OCI-LY3 (cell line): ENCODE results near the gene EGFLAM.

Experiments
- H2AFZ ChIP-seq: fragments of 200-600, 300-600 bp; shearing (Covaris generic); 2 replicates; pipeline ENCODE4 v1.6.0; 2014; ENCODE audit warnings: antibody characterized with exemption, low read depth, low read length
- H3K27ac ChIP-seq: fragments of 200-600, 300-600 bp; sonication (generic); 2 replicates; pipeline ENCODE4 v1.5.1; 2014; ENCODE audit warnings: mild to moderate bottlenecking, low read length, moderate library complexity, mixed read lengths
- H3K27me3 ChIP-seq: fragments of 200-600, 300-600 bp; sonication (generic); 2 replicates; pipeline ENCODE4 v1.6.1; 2014; ENCODE audit warnings: low read depth, low read length, mixed read lengths
- H3K36me3 ChIP-seq: fragments of 200-600, 300-600 bp; sonication (generic); replicated peaks from 2 replicates; pipeline ENCODE3; 2014; ENCODE audit warnings: low read depth, low read length, mixed read lengths
- H3K4me1 ChIP-seq: fragments of 300-600, 200-600 bp; sonication (generic); 2 replicates; pipeline ENCODE4 v1.6.1; 2014; ENCODE audit warnings: low read length, mixed read lengths
- H3K4me2 ChIP-seq: fragments of 200-600, 300-600 bp; sonication (generic); 2 replicates; pipeline ENCODE4 v1.6.1; 2014; ENCODE audit warnings: low read length, mixed read lengths
- H3K4me3 ChIP-seq: fragments of 300-600, 200-600 bp; sonication (generic); 2 replicates; pipeline ENCODE4 v1.5.1; 2014; ENCODE audit warnings: antibody characterized with exemption, mild to moderate bottlenecking, low read length, moderate library complexity
- H3K79me2 ChIP-seq: fragments of 300-600, 200-600 bp; shearing (Covaris generic); 2 replicates; pipeline ENCODE4 v1.6.1; 2014; ENCODE audit warnings: mild to moderate bottlenecking, low read length, mixed read lengths
- H3K9ac ChIP-seq: fragments of 300-600, 200-600 bp; shearing (Covaris generic); 2 replicates; pipeline ENCODE4 v1.6.0; 2014; ENCODE audit warnings: mild to moderate bottlenecking, low read length, moderate library complexity
- H3K9me3 ChIP-seq: fragments of 200-600, 300-600 bp; shearing (Covaris generic); 2 replicates; pipeline ENCODE4 v1.6.1; 2014; ENCODE audit warnings: low read length, mixed read lengths; ENCODE audit not compliant: insufficient read depth
- H4K20me1 ChIP-seq: fragments of 200-600, 300-600 bp; sonication (generic); 2 replicates; pipeline ENCODE4 v1.6.1; 2016; ENCODE audit warnings: low read length, mixed read lengths; ENCODE audit not compliant: insufficient read depth
- EZH2phosphoT487 ChIP-seq: fragments of 200-600 bp; shearing (Covaris generic); IDR thresholded peaks from 2 replicates; pipeline ENCODE4 v1.6.1; 2018; ENCODE audit warnings: antibody characterized with exemption, mixed run types, low read depth
- TF ChIP-seq, protein P1 (sequence below): fragments of 200-600, 300-600 bp; sonication (generic); IDR thresholded peaks from 2 replicates; pipeline ENCODE4 v1.5.1; 2014; ENCODE audit warnings: antibody characterized with exemption, low read length, low read depth

Gene EGFLAM

DNA sequence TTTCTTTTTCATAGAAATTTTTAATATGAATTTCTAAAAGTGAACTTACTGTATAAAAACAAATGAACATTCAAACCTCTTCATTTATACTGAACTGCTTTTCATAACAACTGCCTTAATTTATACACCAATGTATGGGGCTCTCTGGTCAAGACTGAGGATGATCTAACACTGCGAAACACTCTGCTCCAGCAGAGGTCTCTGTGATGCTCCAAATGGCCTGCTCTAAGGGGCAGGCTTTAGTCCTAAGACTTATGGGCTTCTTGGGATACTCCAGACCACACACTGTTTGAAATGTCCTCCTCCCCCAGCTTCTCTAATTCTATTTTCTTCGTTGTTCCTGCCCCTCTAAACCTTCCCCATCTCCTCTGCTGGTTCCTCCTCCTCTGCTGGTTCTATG lies 239.6 kb downstream of the EGFLAM start:
- Histone ChIP-seq H3K27me3 (peaks cover 4% of the 10 kb centered on the region; the same call in 1 of the 2 replicates), H4K20me1 (no peaks in the 10 kb centered on the region), H3K79me2 (no peaks in the 10 kb centered on the region), H2AFZ (no peak overlapping the region), H3K9me3 (no peaks in the 10 kb centered on the region), H3K4me1 (no peaks in the 10 kb centered on the region), H3K36me3 (no peaks in the 10 kb centered on the region), H3K9ac (no peak overlapping the region), H3K27ac (no peak overlapping the region), H3K4me3 (no peak overlapping the region), H3K4me2 (no peak overlapping the region)
- TF ChIP-seq, protein P1, sequence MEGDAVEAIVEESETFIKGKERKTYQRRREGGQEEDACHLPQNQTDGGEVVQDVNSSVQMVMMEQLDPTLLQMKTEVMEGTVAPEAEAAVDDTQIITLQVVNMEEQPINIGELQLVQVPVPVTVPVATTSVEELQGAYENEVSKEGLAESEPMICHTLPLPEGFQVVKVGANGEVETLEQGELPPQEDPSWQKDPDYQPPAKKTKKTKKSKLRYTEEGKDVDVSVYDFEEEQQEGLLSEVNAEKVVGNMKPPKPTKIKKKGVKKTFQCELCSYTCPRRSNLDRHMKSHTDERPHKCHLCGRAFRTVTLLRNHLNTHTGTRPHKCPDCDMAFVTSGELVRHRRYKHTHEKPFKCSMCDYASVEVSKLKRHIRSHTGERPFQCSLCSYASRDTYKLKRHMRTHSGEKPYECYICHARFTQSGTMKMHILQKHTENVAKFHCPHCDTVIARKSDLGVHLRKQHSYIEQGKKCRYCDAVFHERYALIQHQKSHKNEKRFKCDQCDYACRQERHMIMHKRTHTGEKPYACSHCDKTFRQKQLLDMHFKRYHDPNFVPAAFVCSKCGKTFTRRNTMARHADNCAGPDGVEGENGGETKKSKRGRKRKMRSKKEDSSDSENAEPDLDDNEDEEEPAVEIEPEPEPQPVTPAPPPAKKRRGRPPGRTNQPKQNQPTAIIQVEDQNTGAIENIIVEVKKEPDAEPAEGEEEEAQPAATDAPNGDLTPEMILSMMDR, result no peak; the same call in 1 of the 2 replicates
- no peak for TF ChIP-seq EZH2phosphoT487

- Histone ChIP-seq H3K9ac (no peak overlapping the region), H3K4me2 (no peak overlapping the region), H3K4me1 (no peaks in the 10 kb centered on the region), H3K27me3 (no peaks in the 10 kb centered on the region), H3K79me2 (no peaks in the 10 kb centered on the region), H3K9me3 (no peaks in the 10 kb centered on the region), H3K36me3 (no peaks in the 10 kb centered on the region), H3K27ac (no peak overlapping the region), H2AFZ (no peak overlapping the region), H3K4me3 (no peak overlapping the region), H4K20me1 (no peaks in the 10 kb centered on the region)
- no peak for TF ChIP-seq EZH2phosphoT487
- TF ChIP-seq, protein P1, result no peak
Observed at GRCh38 chr5:38500573-38501260, 242.4 kb downstream of the EGFLAM start.

GRCh38 chr5:38506302-38506701 lies 247.9 kb downstream of the EGFLAM start:
- no peak overlapping the region for H3K9ac ChIP-seq
- no peaks in the 10 kb centered on the region for H3K27me3 ChIP-seq
- no peaks in the 10 kb centered on the region for H4K20me1 ChIP-seq
- H3K4me3 ChIP-seq, result no peak overlapping the region
- no peak overlapping the region for H3K4me2 ChIP-seq
- TF ChIP-seq, protein P1, result no peak
- no peak for TF ChIP-seq EZH2phosphoT487
- no peaks in the 10 kb centered on the region for H3K9me3 ChIP-seq
- H3K4me1 ChIP-seq, result no peaks in the 10 kb centered on the region
- H3K79me2 ChIP-seq, result no peaks in the 10 kb centered on the region
- H3K27ac ChIP-seq, result no peak overlapping the region
- no peak overlapping the region for H2AFZ ChIP-seq
- no peaks in the 10 kb centered on the region for H3K36me3 ChIP-seq

DNA sequence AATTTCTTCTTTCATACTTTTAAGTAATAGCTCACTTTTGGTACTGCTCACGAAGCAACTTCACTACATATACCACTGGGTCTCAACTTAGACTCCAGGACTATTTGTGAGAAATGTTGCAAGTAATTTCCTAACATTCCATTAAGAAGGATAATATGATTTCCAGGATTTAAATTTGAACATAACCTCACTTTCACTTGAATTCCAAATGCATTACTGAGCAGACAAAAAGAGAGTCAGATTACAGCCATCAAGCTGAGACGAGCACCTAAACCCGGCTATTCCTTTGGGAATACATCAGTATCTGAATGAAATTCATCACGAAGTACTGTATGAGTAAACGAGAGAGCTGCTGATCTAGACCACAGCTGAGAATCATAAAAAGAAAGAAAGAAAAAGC lies 250.8 kb downstream of the EGFLAM start:
- H3K9me3 ChIP-seq, result no peaks in the 10 kb centered on the region
- no peak overlapping the region for H3K27ac ChIP-seq
- H2AFZ ChIP-seq, result no peak overlapping the region
- no peak for TF ChIP-seq EZH2phosphoT487
- TF ChIP-seq, protein P1, result no peak
- no peak overlapping the region for H3K4me2 ChIP-seq
- H3K79me2 ChIP-seq, result no peaks in the 10 kb centered on the region
- no peak overlapping the region for H3K4me3 ChIP-seq
- no peaks in the 10 kb centered on the region for H3K27me3 ChIP-seq
- no peaks in the 10 kb centered on the region for H4K20me1 ChIP-seq
- H3K36me3 ChIP-seq, result no peaks in the 10 kb centered on the region
- no peaks in the 10 kb centered on the region for H3K4me1 ChIP-seq
- H3K9ac ChIP-seq, result no peak overlapping the region
